ENCODE measurements around the gene CYP17A1.

CYP17A1 gene

DNA sequence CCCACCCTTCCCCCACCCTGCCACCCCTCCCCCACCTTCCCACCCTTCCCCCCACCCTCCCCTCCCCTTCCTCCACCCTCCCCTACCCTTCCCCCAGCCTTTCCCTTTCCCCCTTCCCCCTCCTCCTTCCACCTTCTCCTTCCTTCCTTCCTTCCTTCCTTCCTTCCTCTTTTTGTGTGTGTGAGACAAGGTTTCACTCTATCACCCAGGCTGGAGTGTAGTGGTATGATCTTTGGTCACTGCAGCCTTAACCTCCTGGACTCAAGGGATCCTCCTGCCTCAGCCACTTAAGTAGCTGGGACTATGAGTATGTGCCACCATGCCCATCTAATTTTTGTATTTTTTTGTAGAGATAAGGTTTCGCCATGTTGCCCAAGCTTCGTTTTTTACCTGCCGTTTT, 35.2 kb downstream of the CYP17A1 start:
- DNase-seq, result peak; percentile 12

DNA sequence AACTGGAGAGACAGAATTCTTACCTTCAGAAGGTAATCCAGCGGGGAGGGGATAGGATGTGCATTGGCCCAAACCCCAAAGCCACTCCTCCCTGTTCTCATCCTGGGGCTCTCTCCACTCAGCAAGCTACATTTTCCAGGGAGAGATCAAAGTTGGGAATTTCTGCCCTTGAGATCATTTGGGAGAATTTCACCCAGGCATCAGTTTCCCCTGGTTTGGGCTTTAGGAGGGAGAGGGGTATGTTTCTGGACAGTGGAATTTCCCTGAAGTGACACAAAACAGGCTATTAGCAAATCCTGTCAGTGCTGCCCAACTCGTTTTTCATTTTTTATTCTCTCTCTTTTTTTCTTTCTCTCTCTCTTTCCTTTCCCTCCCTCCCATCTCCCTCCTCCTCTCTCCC, 35.7 kb downstream of the CYP17A1 start:
- DNase-seq, result peak; percentile 13

DNA sequence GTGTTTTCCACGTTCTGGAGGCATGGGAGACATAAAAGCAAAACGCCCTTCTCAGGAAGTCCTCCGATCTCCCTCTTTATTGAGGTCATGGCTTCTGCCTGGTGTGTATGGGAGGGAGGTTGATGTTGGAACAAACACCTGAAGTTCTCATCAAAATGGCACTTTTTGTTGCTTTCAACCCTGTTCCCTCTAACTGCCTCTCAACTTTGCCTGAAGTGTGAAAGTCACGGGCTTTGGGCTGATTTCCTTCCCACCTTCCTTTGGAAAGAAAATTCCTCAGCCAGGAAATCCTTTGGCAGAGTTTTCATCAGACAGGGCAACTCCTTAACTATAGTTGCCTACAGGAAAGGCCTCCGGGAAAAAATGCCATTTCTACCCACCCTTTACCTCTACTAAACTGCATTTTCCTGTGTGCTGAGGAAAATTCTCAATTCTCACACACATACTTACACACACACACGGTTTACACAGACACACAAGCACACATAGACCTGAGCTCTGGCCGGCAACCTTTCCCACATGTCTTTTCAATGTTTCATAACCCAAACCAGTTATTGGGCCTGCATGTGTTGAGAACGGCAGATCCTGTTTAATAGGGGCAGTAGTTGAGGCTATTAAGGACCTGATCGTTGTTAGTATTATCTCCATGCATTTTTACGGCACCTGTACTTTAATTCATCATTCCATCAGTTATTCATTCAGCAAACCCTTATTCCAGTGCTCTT, 36.4 kb downstream of the CYP17A1 start:
- no peak for DNase-seq

DNA sequence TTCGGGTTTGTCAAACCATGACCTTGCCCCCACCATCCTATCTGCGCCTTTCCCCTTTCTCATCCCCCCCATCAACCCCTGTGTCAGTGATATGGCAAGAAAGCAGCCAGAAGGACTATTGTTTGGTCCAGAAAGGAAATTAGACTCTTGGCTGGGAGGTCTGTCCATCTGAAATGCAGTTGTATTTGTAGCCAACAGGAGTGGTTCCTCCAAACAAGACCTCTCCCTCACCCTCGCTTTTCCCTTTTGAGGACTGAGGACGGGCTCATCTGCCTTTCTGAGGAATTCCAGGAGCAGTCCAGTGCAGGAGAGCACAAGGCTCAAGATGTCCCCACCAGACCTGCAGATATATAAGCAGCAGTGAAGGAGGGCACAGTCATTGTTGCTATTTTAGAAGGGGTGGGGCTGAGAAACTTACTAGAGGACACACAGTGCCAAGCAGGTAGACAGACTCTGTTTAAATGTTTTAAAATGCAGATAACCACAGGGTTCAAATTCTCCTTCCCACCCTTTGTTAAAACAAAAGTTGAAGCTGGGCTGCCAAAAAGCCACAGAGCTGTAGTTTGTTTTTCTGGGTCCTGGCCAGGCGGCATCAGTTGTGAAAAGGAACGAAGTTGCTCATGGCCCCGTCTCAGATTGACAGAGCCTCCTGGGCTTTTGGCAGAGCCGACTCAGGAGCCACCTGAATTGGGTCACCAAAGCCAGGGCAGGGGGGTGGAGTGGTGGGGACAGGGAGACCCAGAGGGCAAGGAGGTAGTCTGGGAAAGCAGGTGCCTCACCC, 37.3 kb downstream of the CYP17A1 start:
- peak; percentile 62 for DNase-seq

DNA sequence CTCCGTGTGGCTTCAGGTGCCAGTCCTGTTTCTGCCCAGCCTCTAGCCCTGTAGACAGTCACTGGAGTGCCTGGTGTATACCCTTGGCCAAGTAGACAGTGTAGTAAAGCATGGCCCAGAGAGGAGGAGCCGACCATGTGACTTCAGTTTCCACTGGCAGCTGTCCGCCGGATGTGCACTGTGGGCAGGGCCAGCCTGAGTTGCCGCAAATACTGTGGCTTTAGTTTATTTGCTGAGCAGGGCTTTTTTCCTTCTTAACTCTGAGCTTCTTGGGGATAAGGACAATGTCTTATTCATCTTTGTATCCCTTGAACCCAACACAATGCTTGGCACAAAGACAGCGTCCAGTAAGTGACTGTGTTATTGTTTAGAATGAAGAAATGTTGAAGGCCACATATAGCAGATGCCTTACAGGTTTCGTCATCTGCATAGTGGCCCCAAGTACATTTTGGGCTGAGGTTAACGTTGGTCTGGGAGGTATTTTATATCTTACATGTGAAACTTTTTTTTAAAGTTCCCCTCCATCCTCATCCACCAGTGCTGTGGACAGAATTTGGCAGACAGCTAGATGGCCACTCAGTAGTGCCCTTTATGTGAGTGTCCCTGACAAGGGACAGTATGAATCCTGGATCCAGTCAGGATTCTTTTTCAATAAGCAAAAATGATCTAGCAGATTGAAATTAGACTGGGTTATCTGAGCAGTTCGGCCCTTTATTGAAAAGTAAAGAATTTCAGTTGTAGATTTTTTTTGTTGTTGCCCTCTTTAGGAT, 40.6 kb downstream of the CYP17A1 start:
- peak; percentile 91 for DNase-seq

DNA sequence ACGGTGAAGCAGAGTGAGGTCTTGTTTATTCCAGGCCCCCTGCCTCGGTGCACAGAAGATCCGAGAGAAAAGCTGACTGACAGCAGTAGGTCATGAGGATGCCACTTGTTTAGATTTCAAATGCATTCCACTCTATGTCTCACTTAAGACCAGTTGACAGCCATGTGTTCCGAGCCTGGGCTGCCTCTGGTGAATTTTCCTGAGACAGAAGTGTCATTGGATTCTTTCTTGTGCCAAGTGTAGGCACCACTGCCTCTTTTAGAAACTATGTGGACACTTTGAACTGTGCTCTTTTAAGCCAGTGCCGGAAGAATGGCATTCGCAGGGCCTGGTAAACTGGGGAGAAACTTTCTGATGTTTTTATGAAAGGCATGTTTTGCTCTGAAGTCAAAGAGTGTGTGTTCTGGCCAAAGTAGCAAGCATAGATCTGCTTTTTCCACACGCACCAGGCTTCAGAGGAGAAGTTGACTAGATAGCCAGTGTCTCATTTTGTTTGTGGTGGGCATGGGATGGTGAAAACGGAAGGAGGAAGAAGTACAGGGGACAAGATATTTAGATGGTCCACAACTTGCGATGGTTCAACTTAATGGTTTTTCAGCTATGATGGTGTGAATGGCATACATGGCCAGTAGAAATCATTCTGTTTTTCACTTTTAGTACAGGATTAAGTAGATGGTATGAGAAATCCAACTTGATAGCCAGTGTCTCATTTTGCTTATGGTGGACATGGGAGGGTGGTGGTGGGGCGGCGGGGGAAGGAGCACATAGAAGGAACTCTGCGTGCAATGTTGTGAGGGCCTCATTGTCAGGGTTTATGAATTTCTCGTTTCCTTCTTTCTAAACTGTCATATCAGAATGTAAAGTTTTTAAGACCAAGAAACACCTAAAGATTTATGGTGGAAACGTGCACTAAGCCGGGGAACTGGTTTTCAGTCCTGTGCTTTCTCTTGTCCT, 41.5 kb downstream of the CYP17A1 start:
- no peak for DNase-seq

DNA sequence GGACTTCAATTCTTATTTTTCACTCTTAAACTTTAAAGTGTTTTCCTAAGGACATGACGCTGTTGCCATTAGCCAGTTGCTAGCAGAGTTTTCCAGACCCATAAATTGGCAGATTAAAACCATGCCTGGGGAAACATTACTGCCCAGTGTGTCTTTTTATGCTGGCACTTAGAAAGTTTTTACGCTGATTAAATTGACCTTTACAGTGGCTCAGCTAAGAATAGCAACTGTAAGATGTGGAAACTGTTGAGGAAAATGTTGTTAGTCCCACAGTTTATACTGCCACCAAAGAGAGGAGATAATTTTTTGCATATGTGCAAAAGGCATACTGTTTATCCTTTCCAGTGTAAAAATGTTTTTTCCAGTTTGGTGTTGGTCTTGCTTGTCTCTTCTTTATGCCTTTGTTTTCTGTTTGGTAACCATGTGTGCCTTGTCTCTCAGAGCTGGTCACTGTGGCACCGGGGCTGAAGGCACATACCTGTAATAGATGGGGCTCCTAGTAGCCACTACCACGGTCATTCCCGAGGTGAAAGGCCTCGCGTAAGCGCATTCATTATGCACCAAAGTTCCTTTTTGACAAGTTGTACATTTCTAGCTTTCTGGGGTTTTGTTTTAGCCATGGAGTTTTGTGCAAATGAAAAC, 45.3 kb downstream of the CYP17A1 start:
- DNase-seq, result no peak

DNA sequence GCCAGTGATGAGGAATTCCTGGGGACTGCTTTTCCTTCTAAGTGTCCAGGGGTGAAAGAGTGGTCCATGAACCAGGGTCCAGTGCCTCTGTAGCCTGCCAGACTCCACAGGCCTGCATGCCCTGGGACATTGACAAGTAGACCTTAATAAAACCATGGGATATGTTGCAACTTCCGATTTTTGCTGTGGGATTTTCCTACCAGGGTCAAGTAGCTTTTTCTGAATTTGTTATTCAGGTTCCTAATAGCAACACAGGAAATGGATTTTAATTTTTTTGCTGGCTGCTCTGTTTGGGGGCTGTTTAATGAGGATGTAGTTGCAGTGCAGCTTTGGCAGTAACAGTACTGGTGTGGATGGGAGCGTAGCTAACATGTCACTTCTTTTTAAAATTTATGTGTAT, 51.4 kb downstream of the CYP17A1 start:
- DNase-seq, result no peak

DNA sequence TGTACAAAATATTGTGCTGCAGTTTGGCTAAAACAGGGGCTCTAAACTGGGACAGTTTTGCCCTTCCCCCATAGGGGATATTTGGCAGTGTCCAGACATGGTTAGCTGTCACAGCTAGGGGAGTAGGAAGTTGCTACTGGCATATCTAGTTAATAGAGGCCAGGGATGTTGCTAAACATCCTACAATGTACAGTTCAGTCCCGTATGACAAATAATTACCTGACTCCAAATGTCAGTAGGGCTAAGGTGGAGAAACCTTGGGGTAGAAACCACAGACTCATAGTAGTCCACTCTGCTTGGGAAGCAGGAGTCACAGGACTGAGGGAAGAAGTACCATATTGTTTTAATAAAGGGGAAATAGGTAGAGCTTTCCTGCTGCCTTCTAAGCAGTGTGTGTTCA, 53.6 kb downstream of the CYP17A1 start:
- no peak for DNase-seq

DNA sequence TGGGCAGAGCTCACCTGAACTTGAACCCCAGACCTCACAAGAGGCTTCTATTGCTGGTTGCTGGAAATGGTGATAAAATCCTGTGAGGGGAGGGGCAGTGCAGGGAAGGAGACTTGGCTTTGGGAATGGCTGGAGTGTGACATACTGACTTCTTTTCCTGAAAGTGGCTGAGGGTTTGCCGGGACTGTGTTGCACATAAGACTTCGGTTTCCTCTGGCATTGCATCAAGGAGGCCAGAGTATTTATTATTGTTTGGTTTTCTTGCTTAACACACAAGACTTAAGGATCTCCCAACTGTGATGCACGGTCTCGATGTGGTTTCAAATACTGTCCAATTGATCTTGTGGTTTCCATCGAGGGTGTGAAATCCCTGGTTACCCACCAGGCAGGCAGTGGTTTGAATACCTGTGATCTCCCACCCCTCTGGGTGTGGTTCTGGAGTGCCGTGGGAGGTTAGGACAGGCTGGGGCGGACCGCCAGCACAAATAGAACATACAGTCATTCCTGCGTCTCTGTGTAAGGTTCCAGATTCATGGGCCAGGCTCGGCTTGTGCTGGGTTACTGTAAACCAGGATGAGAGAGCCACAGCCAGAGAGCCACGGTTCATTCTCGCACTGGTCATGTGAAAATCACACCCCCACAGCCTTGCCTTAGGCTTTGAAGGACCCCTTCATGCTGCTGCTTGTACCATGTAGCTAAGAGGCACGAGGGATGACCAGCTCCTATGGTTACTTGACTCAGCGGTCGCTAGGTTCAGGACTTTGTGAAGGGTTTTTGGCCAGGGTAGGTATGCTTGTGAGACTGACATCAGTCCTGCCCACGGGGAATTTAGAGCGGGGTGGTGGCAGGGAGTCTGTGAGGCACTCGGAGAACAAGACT, 54.3 kb downstream of the CYP17A1 start:
- DNase-seq, result peak; percentile 78

DNA sequence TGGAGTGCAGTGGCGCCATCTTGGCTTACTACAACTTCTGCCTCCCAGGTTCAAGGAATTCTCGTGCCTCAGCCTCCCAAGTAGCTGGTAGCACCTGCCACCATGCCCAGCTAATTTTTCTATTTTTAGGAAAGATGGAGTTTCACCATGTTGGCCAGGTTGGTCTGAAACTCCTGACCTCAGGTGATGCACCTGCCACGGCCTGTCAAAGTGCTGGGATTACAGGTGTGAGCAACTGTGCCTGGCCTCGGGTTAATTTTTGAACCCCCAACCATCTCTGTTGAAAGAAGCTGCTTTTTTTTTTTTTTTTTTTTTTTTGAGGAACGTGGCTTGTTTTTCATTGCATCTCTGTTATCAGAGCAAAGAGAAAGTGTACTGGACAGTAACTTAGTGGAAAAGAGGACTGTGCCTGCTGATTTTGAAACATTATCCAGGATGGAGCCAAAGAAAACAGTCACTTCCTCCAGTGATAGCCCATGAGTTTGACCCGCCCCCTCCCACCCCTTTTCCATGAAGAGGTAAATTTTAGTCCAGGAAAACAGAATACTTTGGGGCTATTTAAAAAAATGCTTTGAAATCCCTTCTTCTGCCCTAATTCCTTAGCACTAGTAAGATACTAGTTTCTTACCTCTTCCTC, 55.2 kb downstream of the CYP17A1 start:
- no peak for DNase-seq

DNA sequence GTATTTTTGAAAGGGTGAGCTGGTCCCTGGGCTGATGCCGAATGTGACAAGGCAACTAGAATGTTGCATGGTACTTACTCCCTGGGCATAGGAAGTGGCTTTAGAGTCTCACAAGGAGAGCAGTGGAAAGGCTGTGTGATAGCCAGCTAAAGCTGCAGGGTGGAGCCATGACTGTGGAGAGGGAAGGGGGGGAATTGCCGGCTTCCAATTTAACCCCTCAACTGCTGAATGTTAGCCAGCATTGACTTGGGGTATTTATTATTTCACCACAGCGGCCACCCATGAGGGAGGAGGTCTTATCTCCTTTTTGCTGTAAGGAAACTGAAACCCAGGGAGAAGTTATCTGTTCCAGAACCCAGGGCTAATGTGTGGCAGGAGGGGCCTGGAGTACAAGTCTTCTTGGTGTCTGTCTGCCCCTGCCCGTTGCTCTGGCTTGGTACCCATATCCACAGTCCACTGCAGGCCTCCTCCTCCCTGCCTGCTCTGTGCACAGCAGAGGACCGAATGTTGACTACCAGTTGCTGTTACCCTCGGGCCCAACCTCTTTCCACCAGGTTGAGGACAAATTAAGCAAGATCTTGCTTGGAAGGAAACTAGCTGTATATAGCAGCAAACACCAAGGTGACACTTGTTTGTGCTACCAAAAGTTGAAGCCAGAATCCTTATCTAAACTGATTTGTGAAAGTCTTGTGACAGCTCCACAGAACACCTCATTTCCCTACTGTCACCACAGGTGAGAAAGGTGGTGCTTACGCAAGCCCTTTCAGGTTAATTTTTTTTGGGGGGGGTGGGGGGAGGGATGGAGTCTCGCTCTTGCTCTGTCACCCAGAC, 55.9 kb downstream of the CYP17A1 start:
- peak; percentile 56 for DNase-seq

Measured in left hindlimb (tissue), 1 donor.